OCI-LY1 (cell line): Measurements from ENCODE around the gene ZNF613.

Experiments used
- CTCF ChIP-seq: fragments of 200-600 bp; sonication (generic), shearing (Covaris generic); IDR thresholded peaks from 2 replicates; pipeline ENCODE4 v1.5.1; 2017; ENCODE audit warnings: mild to moderate bottlenecking, antibody characterized with exemption, low read length, moderate library complexity, mixed read lengths
- EZH2 ChIP-seq: fragments of 200-600 bp; sonication (generic), shearing (Covaris generic); IDR thresholded peaks from 2 replicates; pipeline ENCODE4 v1.8.0; 2017; ENCODE audit warnings: borderline replicate concordance, mixed run types, mild to moderate bottlenecking, antibody characterized with exemption, low read length, moderate library complexity, mixed read lengths

- TF ChIP-seq CTCF (no peak), EZH2 (no peak)
Observed at GRCh38 chr19:51916167-51916566, 11.1 kb upstream of the ZNF613 start.
